SW480 (cell line): ENCODE data around the gene CEL.
"Not testable (repeated sequence)": the region's sequence is repeated elsewhere in the genome, so short reads cannot be mapped to it uniquely, and the experiment has no call there.

Source experiments
- DNase-seq: peaks from one replicate; pipeline ENCODE4 v3.0.0-alpha.2; 2016; ENCODE audit warnings: low spot score

The CEL gene

DNA sequence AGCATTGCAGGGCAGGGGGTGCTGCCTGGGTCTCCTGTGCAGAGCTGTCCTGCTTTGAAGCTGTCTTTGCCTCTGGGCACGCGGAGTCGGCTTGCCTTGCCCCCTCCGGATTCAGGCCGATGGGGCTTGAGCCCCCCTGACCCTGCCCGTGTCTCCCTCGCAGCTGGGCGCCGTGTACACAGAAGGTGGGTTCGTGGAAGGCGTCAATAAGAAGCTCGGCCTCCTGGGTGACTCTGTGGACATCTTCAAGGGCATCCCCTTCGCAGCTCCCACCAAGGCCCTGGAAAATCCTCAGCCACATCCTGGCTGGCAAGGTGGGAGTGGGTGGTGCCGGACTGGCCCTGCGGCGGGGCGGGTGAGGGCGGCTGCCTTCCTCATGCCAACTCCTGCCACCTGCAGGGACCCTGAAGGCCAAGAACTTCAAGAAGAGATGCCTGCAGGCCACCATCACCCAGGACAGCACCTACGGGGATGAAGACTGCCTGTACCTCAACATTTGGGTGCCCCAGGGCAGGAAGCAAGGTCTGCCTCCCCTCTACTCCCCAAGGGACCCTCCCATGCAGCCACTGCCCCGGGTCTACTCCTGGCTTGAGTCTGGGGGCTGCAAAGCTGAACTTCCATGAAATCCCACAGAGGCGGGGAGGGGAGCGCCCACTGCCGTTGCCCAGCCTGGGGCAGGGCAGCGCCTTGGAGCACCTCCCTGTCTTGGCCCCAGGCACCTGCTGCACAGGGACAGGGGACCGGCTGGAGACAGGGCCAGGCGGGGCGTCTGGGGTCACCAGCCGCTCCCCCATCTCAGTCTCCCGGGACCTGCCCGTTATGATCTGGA is 2.7 kb downstream of the CEL start:
- DNase-seq = no peak

- DNase-seq = no peak
These were observed 3.2 kb downstream of the CEL start for GRCh38 chr9:133065070-133065388.

DNA sequence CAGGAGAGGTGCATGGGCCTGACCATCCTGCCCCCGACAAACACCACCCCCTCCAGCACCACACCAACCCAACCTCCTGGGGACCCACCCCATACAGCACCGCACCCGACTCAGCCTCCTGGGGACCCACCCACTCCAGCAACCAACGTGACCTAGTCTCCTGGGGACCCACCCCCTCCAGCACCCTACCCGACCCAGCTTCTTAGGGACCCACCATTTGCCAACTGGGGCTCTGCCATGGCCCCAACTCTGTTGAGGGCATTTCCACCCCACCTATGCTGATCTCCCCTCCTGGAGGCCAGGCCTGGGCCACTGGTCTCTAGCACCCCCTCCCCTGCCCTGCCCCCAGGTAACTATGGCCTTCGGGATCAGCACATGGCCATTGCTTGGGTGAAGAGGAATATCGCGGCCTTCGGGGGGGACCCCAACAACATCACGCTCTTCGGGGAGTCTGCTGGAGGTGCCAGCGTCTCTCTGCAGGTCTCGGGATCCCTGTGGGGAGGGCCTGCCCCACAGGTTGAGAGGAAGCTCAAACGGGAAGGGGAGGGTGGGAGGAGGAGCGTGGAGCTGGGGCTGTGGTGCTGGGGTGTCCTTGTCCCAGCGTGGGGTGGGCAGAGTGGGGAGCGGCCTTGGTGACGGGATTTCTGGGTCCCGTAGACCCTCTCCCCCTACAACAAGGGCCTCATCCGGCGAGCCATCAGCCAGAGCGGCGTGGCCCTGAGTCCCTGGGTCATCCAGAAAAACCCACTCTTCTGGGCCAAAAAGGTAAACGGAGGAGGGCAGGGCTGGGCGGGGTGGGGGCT is 4.6 kb downstream of the CEL start:
- no peak for DNase-seq

DNA sequence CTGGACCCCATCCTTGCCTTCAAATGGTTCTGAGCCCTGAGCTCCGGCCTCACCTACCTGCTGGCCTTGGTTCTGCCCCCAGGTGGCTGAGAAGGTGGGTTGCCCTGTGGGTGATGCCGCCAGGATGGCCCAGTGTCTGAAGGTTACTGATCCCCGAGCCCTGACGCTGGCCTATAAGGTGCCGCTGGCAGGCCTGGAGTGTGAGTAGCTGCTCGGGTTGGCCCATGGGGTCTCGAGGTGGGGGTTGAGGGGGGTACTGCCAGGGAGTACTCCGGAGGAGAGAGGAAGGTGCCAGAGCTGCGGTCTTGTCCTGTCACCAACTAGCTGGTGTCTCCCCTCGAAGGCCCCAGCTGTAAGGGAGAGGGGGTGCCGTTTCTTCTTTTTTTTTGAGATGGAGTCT is 5.2 kb downstream of the CEL start:
- no peak for DNase-seq

DNA sequence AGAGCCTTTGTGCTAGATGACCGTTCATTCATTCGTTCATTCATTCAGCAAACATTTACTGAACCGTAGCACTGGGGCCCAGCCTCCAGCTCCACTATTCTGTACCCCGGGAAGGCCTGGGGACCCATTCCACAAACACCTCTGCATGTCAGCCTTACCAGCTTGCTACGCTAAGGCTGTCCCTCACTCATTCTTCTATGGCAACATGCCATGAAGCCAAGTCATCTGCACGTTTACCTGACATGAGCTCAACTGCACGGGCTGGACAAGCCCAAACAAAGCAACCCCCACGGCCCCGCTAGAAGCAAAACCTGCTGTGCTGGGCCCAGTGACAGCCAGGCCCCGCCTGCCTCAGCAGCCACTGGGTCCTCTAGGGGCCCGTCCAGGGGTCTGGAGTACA is 6.0 kb downstream of the CEL start:
- DNase-seq = no peak

- DNase-seq = not testable (repeated sequence)
These were observed 6.7 kb downstream of the CEL start for GRCh38 chr9:133068431-133068830.

- DNase-seq = not testable (repeated sequence)
These were observed 8.8 kb downstream of the CEL start for GRCh38 chr9:133070500-133070961.

DNA sequence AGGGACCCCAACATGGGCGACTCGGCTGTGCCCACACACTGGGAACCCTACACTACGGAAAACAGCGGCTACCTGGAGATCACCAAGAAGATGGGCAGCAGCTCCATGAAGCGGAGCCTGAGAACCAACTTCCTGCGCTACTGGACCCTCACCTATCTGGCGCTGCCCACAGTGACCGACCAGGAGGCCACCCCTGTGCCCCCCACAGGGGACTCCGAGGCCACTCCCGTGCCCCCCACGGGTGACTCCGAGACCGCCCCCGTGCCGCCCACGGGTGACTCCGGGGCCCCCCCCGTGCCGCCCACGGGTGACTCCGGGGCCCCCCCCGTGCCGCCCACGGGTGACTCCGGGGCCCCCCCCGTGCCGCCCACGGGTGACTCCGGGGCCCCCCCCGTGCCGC is 9.2 kb downstream of the CEL start:
- DNase-seq = not testable (repeated sequence)

- no peak for DNase-seq
These were observed 9.8 kb downstream of the CEL start for GRCh38 chr9:133071484-133072150.

GRCh38 chr9:133072210-133072609 is 10.4 kb downstream of the CEL start:
- not testable (repeated sequence) for DNase-seq

- no peak for DNase-seq
These were observed 11.6 kb downstream of the CEL start for GRCh38 chr9:133073086-133074014.

DNA sequence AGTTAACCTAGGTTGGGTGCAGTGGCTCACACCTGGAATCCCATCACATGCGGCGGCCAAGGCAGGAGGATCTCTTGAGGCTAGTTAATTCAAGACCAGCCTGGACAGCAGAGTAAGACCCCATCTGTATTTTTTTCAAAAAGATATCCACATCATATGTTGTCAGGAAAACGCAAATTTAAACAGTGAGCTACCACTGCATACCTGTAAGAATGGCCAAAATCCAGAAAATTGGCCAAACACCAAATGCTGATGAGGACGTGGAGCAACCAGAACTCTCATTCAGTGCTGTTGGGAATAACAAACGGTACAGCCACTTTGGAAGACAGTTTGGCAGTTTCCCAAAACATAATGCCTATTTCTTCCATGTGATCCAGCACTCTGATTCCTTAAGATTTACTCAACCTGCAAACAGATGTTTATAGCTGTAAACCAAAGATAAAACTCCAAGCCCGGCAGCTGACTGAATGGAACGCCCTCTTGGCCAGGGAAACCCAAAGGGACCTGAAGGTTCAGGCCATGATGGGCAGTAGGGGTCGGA is 12.4 kb downstream of the CEL start:
- no peak for DNase-seq

GRCh38 chr9:133075925-133076630 is 14.3 kb downstream of the CEL start:
- no peak for DNase-seq

DNA sequence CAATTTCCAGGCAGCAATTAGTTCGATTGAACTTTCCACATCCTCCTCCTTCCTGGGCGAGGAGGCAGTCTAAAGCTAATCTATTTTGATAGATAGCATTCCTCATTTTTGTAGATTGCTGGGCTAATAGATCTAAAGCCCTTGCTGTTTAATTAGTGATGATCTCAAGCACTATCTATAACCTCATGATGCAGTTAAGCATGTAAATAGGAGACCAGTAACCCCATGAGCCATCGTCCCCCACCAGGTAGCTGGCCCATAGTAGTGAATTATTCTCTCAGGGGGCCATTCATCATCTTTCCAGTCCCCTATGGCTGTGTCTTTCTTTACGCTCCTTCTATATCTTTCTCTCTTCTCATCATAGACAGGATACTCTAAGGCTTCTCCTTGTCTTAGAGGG is 14.9 kb downstream of the CEL start:
- DNase-seq = no peak

- no peak for DNase-seq
These were observed 16.7 kb downstream of the CEL start for GRCh38 chr9:133078486-133078885.

DNA sequence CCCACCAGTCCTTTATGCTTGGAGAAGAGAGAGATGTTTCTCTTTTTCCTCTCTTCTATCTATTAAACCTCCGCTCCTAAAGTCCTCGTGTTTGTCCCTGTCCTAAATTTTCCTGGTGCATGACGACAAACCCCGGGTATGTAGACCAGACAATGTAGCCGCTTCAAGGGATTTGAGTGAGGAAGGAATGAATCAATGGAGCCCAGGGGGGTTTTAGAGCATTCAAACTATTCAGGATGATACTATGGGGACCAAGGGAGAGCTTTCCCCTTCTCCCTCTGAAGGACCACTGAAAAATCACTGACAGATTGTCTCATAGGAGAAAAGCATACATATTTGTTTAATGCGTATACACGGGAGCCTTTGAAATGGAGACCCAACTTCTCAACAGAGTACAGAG is 18.4 kb downstream of the CEL start:
- DNase-seq = no peak

GRCh38 chr9:133080786-133081779 is 19.3 kb downstream of the CEL start:
- DNase-seq = not testable (repeated sequence)

- not testable (repeated sequence) for DNase-seq
These were observed 20.3 kb downstream of the CEL start for GRCh38 chr9:133081957-133082644.

DNA sequence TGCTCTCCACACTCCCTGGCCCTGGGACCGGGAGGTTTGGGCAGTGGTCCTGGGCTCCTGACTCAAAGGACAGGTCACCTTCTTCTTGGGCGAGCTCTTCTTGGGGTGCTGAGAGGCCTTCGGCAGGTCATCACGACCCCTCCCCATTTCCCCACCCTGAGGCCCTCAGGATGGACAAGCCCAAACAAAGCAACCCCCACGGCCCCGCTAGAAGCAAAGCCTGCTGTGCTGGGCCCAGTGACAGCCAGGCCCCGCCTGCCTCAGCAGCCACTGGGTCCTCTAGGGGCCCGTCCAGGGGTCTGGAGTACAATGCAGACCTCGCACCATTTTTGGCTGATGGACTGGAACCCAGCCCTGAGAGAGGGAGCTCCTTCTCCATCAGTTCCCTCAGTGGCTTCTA is 21.9 kb downstream of the CEL start:
- DNase-seq = not testable (repeated sequence)
